ENCODE results near the gene KIAA1217. TPM values are rescaled to one million over a fixed set of nuclear protein-coding genes. Genes with fewer than 3 reads are reported as not detected.

The KIAA1217 gene
- total and polyA plus RNA-seq, 9 of the 15 experiments (the other 6 are each of a cell fraction or from before 2014, with no cell fraction given) = 0.04 TPM; not detected in 8

- TF ChIP-seq ZNF717 (CRISPR knock-in tag; IDR thresholded peaks at IDR 0.05) (no peak), BCOR (IDR thresholded peaks at IDR 0.05) (no peak), ZNF518B (CRISPR knock-in tag; IDR thresholded peaks at IDR 0.05) (no peak), ZSCAN29 (IDR thresholded peaks at IDR 0.05) (no peak), NFATC3 (IDR thresholded peaks at IDR 0.05) (no peak)
- TF ChIP-seq, protein P1, sequence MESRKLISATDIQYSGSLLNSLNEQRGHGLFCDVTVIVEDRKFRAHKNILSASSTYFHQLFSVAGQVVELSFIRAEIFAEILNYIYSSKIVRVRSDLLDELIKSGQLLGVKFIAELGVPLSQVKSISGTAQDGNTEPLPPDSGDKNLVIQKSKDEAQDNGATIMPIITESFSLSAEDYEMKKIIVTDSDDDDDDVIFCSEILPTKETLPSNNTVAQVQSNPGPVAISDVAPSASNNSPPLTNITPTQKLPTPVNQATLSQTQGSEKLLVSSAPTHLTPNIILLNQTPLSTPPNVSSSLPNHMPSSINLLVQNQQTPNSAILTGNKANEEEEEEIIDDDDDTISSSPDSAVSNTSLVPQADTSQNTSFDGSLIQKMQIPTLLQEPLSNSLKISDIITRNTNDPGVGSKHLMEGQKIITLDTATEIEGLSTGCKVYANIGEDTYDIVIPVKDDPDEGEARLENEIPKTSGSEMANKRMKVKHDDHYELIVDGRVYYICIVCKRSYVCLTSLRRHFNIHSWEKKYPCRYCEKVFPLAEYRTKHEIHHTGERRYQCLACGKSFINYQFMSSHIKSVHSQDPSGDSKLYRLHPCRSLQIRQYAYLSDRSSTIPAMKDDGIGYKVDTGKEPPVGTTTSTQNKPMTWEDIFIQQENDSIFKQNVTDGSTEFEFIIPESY (CRISPR knock-in tag; IDR thresholded peaks at IDR 0.05) = no peak
Measured at GRCh38 chr10:24239289-24240040, 30.5 kb downstream of the KIAA1217 start (continued).
